ENCODE measurements around the gene NAP1L4.

The NAP1L4 gene

DNA sequence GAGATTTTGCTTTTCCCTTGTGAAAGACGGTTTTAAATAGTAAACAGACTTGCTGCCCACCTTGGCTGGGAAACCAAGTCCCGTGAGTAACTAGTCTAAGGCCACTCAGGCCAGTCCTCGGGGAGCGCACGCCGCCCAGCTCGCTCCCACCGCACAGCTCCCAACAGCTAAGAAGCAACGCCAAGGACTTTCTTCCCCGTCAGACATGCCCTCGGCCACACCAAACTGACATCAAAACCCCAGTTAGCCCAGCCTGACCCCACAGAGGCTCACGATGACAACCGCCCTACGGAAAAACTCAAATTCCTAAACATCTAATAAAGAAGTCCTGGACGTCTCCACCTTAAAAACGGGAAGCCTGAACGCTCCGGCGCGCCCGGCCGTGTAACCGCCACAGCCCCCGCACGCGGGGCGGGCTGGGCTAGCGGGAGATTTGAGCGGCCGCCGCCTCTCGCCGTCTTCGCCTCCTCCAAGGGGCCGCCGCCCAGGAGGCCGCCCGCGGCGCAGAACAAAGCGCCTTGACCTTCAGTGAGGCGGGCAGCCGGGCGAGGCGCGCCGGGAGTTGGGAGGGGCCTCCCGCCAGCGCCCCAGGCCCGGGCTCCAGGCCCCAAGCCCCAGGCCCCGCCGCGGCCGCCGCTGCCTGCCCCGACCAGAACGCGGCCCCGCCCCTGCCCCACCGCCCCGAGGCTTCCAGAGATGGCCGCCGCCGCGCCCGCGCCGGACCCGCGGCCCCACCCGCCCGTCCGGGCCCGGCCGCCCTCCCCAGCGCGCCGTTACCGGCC lies 486 bp downstream of the NAP1L4 start:
- peak; percentile 74 for DNase-seq

DNA sequence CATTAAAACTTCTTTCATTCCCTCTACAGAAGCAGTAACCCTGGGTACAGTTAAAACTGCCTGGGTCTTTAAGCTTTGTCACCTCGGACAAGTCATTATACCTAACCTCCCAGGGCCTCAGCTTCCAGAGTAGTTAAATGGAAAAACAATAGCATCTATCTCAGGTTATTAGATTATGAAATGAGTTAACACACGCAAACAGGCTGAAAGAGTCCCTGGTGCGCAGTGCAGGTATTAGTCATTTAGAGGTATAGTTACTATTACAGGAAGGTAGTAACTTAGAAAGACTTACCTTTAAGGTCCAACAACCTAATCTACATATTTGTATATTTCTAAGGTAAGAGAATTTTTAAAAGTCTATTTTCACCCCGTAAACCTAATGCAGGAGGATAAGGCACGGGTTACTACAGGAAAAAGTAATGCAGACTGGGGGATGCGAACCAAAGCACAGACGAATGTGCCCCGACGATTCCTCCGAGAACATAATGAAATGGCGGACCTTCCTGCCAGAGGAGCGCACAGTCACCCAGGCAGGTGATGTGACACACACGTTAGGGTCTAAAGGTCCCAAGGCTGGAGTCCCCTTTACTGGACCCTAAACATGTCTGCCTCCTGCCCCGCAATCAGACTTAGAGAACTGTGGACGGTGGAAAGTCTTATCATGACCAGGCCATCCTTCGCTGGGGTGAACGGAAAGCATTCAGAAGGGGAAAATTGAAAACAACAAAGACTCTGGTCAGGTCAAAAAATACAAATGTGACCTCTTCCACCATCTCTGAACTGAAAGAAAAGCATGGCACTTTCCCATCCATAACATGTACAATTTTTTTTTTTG lies 1.3 kb downstream of the NAP1L4 start:
- peak; percentile 14 for DNase-seq

DNA sequence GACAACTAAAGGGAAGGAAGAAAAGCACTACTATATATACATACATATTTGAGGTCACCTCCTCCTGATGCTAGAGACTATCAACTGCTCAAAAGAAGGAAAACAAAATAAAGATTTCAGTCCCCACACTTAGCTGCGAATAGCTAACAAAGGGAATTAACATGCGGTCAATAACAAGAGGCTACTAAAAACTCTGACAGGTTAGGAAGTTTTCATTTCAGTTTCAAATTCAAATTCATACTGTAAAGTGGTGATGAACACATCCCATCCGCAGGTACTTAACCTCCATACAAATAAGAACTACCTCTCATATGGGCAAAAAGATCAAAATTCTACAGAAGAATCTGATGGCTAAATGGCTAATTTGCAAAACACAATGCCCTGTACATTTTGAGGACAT lies 2.6 kb downstream of the NAP1L4 start:
- no peak for DNase-seq

DNA sequence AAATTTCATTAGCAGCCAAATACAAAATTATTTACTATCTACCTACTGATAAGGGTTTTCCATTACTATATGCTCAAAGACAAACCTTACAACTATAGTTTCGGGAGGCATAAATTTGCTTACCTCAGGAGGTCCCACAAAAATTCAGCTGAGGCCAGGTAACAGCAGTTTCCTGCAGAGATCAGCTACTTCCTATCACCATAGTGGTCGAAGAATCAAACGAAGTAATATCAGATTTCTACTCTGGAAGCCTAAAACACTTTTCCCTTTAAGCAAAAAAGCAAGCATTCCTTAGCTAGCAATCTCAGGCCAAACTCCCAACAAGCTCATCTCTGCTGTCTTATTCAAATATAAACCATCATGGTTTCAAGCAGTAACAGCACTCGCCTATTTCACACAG lies 3.1 kb downstream of the NAP1L4 start:
- no peak for DNase-seq

- DNase-seq = no peak
Measured at GRCh38 chr11:2987881-2988861, 4.0 kb downstream of the NAP1L4 start.

DNA sequence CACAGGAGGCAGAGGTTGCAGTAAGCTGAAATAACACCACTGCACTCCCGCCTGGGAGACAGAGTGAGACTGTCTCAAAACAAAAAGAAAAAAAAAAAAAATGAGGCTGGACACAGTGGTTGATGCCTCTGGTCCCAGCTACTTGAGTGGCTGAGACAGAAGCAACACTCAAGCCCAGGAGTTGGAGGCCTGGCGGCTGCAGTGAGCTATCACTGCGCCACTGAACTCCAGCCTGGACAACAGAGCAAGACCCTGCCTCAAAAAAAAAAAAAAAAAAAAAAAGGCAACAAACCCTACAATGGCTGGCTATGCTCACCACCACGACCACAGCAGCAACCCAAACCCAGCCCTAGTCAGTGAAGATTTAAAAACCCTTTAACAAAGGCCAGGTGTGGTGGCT lies 8.2 kb downstream of the NAP1L4 start:
- no peak for DNase-seq

- no peak for DNase-seq
Measured at GRCh38 chr11:2982214-2982613, 9.9 kb downstream of the NAP1L4 start.

DNA sequence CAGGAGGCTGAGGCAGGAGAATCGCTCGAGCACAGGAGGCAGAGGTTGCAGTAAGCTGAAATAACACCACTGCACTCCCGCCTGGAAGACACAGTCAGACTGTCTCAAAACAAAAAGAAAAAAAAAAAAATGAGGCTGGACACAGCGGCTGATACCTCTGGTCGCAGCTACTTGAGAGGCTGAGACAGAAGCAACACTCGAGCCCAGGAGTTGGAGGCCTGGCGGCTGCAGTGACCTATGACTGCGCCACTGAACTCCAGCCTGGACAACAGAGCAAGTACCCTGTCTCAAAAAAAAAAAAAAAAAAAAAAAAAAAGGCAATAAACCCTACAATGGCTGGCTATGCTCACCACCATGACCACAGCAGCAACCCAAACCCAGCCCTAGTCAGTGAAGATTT lies 11.0 kb downstream of the NAP1L4 start:
- DNase-seq = no peak

DNA sequence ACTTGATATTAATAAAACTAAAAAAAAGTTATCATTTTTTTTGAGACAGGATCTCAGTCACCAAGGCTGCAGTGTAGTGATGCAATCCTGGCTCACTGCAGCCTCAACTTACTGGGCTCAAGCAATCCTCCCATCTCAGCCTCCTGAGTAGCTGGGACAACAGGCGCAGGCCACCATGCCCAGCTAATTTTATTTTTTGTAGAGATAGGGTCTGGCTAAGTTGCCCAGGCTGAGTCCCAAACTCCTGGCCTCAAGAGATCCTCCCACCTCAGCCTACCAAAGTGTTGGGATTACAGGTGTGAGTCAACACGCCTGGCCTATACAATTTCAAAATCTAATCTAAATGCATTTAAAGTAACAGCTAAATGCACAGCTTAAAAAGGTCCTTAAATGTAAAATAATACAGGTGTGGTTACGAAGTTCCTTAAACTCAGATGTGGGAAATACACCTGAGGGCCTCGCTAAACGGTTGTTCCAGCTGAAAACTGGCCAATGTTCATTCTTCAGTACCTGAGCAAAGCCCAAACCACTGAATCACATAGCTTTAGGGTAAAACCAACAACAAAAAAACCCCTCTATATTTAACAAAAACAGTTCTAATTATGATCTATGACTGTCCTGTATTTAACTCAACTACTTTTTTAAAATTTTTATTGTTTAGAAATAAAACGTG lies 11.8 kb downstream of the NAP1L4 start:
- no peak for DNase-seq

GRCh38 chr11:2977113-2977512 lies 15.0 kb downstream of the NAP1L4 start:
- no peak for DNase-seq

GRCh38 chr11:2976294-2977063 lies 15.7 kb downstream of the NAP1L4 start:
- no peak for DNase-seq

DNA sequence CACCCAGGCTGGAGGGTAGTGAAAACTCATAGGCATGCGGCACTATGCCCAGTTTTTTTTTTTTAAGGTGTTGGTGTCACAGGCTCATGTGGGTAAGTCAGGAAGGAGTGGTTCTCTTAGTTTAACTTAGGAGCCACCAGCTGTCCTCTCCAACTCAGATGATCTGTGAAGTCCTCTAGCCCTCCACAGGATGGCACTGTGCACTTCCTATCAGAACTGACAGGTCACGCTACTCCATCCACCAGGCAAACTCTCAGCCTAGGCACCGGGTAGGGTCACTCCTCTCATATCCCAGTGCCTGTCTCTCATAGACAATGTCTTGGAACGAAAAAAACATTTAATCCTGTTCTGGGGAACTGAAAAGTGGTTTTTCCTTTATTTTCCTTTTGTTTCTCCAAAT lies 16.5 kb downstream of the NAP1L4 start:
- DNase-seq = peak; percentile 52

DNA sequence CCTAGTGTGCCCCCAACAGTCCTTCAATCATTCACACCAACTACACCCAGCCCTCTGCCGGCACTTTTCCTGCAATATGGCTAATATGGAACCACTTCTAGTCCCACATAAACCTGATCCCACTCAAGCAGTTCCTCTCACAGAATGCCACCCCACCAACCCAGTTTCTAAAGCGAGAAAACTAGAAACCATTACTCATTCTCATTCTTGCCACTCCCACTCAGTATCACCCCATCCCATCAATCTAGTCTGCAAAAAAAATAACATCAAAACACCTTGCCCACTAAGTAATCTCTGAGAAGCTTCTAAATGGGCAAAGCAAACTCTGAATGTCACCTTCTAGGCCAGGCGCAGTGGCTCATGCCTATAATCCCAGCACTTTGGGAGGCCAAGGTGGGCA lies 17.9 kb downstream of the NAP1L4 start:
- no peak for DNase-seq

GRCh38 chr11:2968341-2968900 lies 23.7 kb downstream of the NAP1L4 start:
- no peak for DNase-seq

DNA sequence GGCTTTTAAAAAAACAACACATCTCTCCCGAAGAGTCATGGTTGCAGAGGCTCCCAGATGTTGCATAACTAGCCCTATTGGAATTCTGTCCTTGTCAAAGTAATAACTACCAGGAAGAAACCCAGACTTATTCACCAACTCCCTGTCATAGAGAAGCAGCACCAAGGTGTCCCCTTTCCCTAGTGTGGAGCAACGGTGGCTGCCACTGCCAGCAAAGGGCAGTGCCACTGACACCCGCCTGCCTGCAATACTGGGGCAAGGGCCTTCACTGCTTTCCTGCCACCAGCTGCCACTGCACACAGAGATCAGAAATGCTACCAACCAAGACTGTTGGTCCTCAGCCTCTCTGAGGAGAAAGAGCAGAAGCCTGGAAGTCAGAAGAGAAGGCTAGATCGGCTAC lies 27.3 kb downstream of the NAP1L4 start:
- DNase-seq = no peak

DNA sequence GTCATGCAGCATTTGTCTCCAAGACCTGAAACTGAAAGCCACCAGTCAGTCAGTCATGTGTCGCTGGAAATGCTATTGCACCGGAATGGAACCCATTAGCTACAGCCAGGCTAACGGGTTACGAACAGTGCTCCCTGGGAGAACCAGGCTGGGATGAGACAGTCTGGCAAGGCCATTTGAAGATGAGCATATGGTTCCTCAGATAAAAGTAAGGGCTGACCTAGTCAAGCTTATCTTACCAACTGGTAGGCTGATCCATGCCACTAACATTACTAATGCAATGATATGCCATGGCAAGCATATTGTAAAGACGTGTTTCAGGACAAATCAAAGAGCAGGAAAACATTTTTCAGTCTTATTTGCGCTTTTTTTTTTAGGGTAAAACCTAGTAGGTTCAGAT lies 28.4 kb downstream of the NAP1L4 start:
- DNase-seq = no peak

DNA sequence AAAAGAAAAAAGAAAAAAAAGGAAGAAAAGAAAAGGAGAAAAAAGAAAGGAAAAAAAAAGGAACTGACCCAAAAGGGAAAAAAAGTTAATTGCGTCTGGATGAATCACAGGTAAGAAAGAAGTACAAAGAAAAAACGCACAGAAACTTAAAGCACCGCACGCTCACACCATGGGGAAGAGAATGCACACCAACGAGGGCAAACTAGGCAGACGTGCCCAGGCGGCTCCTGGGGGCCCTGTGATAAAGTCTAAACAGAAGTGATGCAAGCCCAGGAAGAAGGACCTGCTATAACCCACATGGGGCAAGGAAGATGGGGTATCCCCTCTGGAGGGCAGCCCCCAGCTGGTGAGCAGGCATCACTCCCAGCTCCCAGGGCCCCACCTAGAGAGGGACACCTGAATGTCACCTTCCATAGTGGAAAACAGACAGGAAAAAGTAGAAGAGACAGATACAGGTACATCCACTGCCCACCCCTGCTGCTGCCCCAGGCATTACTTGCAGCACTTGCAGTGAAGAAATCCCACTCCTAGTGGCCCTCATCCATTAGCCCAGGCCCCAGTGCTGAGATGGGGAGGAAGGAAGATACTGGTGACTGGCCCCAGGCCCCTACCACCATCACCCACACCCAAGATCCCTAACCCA lies 28.9 kb downstream of the NAP1L4 start:
- no peak for DNase-seq

DNA sequence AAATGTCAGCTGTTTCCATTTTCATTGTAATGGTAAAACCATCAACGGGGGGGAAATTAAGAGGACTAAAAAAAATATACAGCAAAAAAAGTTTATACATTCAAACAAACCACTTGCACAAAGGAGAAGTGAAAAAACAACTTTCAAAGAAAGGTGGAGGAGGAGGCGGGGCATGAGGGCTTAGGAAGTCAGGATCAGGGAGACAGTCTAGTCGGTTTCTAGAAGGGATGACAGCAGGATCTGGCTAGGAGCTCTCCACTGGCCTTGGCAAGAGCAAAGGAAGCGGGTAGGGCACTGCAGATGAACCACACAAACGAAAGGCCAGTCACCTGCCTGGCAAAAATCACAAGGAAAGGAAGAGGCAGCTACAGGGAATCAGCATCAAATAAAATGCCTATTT lies 31.0 kb downstream of the NAP1L4 start:
- DNase-seq = no peak

GRCh38 chr11:2960139-2960538 lies 32.0 kb downstream of the NAP1L4 start:
- no peak for DNase-seq

GRCh38 chr11:2958251-2958650 lies 33.9 kb downstream of the NAP1L4 start:
- no peak for DNase-seq

Measured in NCI-H82 (cell line).